Islet precursor cell (in vitro differentiated cells): ENCODE data around the gene RAPH1.
"Not testable (repeated sequence)": the region's sequence is repeated elsewhere in the genome, so short reads cannot be mapped to it uniquely, and the experiment has no call there.

Experiments used
- DNase-seq: peaks from one replicate; pipeline ENCODE4 v3.0.0-alpha.2; 2018

Gene RAPH1

DNA sequence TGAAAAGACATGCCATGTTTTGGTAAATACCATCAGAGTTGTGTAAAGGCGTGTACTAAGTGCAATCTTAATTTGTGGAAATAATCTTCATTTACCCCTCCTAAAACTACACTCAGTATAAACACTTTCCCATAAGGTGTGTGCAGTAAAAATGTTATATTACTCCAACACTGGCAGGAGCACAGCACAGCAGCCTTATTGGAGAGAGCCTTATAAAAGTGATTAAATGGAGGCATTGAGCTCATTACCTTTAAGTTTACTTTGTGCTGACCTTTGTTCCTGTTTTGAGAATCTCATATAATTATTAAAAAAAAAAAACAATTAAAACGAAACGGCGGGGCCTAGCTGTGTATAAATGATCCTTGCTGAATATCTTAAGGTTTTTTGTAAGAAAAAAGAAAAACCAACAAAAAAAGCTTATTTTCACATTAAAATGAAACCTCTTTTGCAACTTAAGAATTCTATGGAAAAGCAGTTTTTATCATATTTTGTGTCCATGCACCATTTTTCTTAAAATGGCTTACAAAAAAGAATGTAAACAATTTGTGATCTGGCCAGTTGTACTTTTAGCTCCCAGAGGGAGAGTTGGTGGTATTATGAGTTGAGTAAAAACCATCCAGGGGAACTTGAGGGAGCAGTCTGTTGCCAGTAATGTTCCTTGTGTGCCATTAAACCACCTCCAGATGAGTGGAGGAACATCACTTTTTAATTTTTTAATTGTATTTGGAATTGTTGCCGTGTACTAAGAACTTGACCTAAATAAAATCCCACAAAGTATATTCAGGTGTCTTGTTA is 103.5 kb downstream of the RAPH1 start:
- DNase-seq = no peak

DNA sequence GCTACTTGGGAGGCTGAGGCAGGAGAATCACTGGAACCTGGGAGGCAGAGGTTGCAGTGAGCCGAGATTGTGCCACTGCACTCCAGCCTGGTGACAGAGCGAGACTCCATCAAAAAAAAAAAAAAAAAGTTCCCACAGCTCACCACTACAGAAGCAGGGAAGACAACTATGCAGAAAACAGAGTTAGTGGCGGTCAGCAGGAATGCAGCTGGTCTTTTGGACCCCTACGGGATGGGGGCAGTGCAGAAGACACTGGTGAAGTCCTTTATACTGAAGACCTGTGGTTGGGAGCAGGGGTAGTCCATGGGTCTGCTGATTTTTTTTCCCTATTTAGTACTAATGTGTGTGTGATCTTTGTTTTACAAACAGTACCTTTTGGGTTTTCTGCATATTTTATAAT is 105.5 kb downstream of the RAPH1 start:
- not testable (repeated sequence) for DNase-seq

GRCh38 chr2:203427061-203427460 is 108.0 kb downstream of the RAPH1 start:
- no peak for DNase-seq

GRCh38 chr2:203418271-203418670 is 116.8 kb downstream of the RAPH1 start:
- DNase-seq = no peak

GRCh38 chr2:203413796-203414195 is 121.3 kb downstream of the RAPH1 start:
- no peak for DNase-seq

- no peak for DNase-seq
Observed at GRCh38 chr2:203412546-203413331, 122.4 kb downstream of the RAPH1 start.

GRCh38 chr2:203407496-203407895 is 127.6 kb downstream of the RAPH1 start:
- DNase-seq = no peak

DNA sequence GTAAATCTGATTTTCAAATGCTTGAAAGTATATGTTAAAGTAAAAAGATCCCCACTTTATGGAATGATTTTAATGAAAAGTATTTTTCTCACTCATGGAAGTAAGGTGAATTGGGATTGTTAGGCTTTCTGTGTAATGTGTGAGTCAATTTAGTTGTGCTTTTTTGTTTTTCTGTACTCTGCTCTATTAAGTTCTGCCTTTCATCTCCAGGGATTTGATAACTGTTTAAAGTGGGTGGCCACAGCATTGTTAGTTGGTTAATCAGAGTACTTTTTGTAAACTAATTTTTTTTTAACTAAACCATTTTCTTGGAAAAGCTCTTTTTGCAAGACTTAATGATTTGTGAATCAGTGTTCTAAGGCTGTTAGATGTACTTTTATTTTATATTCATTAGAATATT is 130.1 kb downstream of the RAPH1 start:
- no peak for DNase-seq

- no peak for DNase-seq
Observed at GRCh38 chr2:203400805-203401585, 134.1 kb downstream of the RAPH1 start.

GRCh38 chr2:203399031-203399430 is 136.1 kb downstream of the RAPH1 start:
- DNase-seq = no peak

GRCh38 chr2:203396667-203397066 is 138.4 kb downstream of the RAPH1 start:
- peak; percentile 71 for DNase-seq

DNA sequence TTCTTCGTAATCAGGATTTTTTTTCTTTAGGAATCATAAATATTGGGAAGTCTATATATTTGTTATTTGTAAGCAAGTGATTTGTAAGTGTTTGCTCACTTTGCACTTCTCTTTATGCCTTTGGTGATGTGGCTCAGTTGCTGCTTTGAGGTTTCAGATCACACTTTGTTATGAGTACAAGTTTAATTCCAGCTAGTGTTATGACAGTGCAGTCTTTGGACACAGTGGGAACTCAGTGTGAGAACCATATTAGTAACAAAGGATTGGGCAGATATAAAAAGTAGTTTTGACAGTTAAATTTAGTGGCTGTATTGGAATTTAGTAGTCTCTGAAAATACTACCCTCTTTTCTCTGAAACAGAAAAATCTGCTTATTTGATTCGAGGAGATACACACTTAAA is 139.2 kb downstream of the RAPH1 start:
- DNase-seq = no peak

- DNase-seq = no peak
Observed at GRCh38 chr2:203394519-203395227, 140.4 kb downstream of the RAPH1 start.

GRCh38 chr2:203388153-203388552 is 146.9 kb downstream of the RAPH1 start:
- not testable (repeated sequence) for DNase-seq

DNA sequence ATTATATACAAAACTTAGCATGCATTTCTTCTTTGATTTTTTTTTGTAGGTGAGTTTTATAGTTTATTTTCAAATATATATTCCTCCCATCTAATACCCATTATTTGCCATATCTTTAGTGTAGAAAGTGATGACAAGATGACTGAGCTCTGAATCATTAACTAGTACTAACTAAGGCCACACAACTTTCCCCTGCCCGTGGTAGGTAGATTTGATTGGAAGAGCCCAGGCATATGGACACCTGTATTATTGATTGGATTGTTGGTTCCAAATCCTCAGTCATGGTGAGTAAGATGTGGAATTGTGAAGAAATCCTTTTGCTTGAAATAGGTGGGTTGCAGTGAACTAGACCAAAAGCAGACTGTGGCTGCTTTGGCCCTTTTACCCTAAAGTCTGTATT is 152.1 kb downstream of the RAPH1 start:
- no peak for DNase-seq

DNA sequence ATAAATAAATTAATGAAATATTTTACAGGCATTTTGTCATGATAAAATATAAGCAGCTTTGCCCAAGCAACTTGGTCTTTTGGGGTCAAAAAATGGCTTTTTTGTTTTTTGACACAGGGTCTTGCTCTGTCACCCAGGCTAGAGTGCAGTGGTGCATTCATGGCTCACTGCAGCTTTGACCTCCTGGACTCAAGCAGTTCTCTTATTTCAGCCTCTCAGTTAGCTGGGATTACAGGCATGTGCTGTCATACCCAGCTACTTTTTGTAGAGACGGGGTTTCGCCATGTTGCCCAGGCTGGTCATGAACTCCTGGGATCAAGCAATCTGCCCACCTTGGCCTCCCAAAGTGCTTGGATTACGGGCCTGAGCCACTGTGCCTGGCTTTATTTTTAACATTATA is 155.9 kb downstream of the RAPH1 start:
- DNase-seq = no peak

GRCh38 chr2:203376173-203376572 is 158.9 kb downstream of the RAPH1 start:
- no peak for DNase-seq

- not testable (repeated sequence) for DNase-seq
Observed at GRCh38 chr2:203372706-203373105, 162.4 kb downstream of the RAPH1 start.

GRCh38 chr2:203366639-203367466 is 168.2 kb downstream of the RAPH1 start:
- no peak for DNase-seq

DNA sequence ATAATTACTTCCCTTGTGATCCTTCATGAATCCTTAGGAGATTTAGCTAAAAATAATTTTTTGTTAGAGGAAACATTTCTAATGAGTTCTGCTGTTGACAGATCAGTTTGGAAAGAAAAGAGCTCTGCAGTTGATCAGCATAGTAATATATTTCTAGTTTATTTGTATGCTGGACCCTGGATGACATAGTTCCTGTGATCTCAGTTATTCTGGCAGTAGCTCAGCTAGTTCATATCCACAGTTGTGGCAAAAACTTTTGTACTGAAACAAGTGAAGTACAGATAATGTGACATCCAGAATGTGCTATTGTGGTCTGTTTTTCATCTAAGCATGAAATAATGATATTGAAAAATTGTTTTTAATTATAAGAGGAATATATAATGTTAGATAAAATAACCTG is 173.2 kb downstream of the RAPH1 start:
- DNase-seq = no peak

DNA sequence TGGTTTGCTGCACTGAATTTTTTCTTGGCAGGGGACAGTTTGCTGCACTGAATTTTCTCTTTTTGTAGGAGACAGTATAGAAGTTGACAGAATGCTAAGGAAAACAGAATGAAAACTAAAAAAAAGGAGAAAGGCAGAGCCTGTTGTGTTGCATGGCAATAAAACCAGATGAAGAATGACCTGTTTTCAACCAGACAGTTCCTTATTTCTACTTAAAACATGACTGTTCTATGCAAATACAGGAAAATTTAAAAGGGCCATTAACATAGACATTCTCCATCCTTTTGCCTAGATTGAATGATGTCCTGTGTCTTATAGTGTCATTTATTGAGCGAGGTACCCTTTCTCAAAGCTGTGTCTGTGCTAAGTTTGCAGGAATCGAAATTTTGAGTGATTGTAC is 173.6 kb downstream of the RAPH1 start:
- DNase-seq = no peak
